Measurements from ENCODE around the gene GPX3. TPM values are rescaled to one million over a fixed set of nuclear protein-coding genes. Genes with fewer than 3 reads are reported as not detected.

Gene GPX3
- total and polyA plus RNA-seq, 2 of the 13 experiments (the other 11 are each of a cell fraction or from before 2014, with no cell fraction given), result 33.8 to 1,892 TPM

GRCh38 chr5:151005950-151006576 is 14.3 kb upstream of the GPX3 start (continued):
- TF ChIP-seq ELF4 (CRISPR knock-in tag; IDR thresholded peaks at IDR 0.05; ENCODE audit: borderline replicate concordance) (no peak), RARA (CRISPR knock-in tag; IDR thresholded peaks at IDR 0.05) (0 out of 2 replicates have a peak, but pooled peaks have one; percentile 12), NFYC (CRISPR knock-in tag; IDR thresholded peaks at IDR 0.05) (no peak), NFE2L2 (IDR thresholded peaks at IDR 0.05; ENCODE audit: low read length) (no peak), ZSCAN5A (CRISPR knock-in tag; IDR thresholded peaks at IDR 0.05; ENCODE audit: borderline replicate concordance) (no peak), JARID2 (CRISPR knock-in tag; IDR thresholded peaks at IDR 0.05; ENCODE audit: insufficient replicate concordance) (no peak), ZNF629 (CRISPR knock-in tag; conservative IDR thresholded peaks at IDR 0.05) (peak; percentile 24; the same call in 1 of the 2 replicates), SOX13 (IDR thresholded peaks at IDR 0.05) (no peak), SOX13 (CRISPR knock-in tag; conservative IDR thresholded peaks at IDR 0.05 in 1 of 2, IDR thresholded peaks at IDR 0.05 in 1 of 2) (peak in 1 of 2 experiments; percentile 33; a peak in 1 of 4 replicates), ZNF354B (CRISPR knock-in tag; IDR thresholded peaks at IDR 0.05) (no peak), ZNF597 (CRISPR knock-in tag; IDR thresholded peaks at IDR 0.05) (no peak), ZNF570 (CRISPR knock-in tag; IDR thresholded peaks at IDR 0.05; ENCODE audit: borderline replicate concordance) (no peak), ZNF563 (CRISPR knock-in tag; IDR thresholded peaks at IDR 0.05) (no peak), ZKSCAN5 (CRISPR knock-in tag; IDR thresholded peaks at IDR 0.05) (no peak), BCL6 (CRISPR knock-in tag; IDR thresholded peaks at IDR 0.05) (no peak), PRPF4 (IDR thresholded peaks at IDR 0.05; ENCODE audit: low read depth, low read length, poor library complexity, severe bottlenecking) (no peak), FIP1L1 (IDR thresholded peaks at IDR 0.05; ENCODE audit: borderline replicate concordance, insufficient read depth, low read depth, low read length) (no peak), ZNF34 (CRISPR knock-in tag; IDR thresholded peaks at IDR 0.05; ENCODE audit: borderline replicate concordance) (no peak)
- TF ChIP-seq, protein P1, sequence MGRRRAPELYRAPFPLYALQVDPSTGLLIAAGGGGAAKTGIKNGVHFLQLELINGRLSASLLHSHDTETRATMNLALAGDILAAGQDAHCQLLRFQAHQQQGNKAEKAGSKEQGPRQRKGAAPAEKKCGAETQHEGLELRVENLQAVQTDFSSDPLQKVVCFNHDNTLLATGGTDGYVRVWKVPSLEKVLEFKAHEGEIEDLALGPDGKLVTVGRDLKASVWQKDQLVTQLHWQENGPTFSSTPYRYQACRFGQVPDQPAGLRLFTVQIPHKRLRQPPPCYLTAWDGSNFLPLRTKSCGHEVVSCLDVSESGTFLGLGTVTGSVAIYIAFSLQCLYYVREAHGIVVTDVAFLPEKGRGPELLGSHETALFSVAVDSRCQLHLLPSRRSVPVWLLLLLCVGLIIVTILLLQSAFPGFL (CRISPR knock-in tag; IDR thresholded peaks at IDR 0.05), result no peak
- TF ChIP-seq, protein P2, sequence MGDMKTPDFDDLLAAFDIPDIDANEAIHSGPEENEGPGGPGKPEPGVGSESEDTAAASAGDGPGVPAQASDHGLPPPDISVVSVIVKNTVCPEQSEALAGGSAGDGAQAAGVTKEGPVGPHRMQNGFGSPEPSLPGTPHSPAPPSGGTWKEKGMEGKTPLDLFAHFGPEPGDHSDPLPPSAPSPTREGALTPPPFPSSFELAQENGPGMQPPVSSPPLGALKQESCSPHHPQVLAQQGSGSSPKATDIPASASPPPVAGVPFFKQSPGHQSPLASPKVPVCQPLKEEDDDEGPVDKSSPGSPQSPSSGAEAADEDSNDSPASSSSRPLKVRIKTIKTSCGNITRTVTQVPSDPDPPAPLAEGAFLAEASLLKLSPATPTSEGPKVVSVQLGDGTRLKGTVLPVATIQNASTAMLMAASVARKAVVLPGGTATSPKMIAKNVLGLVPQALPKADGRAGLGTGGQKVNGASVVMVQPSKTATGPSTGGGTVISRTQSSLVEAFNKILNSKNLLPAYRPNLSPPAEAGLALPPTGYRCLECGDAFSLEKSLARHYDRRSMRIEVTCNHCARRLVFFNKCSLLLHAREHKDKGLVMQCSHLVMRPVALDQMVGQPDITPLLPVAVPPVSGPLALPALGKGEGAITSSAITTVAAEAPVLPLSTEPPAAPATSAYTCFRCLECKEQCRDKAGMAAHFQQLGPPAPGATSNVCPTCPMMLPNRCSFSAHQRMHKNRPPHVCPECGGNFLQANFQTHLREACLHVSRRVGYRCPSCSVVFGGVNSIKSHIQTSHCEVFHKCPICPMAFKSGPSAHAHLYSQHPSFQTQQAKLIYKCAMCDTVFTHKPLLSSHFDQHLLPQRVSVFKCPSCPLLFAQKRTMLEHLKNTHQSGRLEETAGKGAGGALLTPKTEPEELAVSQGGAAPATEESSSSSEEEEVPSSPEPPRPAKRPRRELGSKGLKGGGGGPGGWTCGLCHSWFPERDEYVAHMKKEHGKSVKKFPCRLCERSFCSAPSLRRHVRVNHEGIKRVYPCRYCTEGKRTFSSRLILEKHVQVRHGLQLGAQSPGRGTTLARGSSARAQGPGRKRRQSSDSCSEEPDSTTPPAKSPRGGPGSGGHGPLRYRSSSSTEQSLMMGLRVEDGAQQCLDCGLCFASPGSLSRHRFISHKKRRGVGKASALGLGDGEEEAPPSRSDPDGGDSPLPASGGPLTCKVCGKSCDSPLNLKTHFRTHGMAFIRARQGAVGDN (CRISPR knock-in tag; IDR thresholded peaks at IDR 0.05), result peak; percentile 37; the same call in 1 of the 2 replicates
- TF ChIP-seq, protein P3, sequence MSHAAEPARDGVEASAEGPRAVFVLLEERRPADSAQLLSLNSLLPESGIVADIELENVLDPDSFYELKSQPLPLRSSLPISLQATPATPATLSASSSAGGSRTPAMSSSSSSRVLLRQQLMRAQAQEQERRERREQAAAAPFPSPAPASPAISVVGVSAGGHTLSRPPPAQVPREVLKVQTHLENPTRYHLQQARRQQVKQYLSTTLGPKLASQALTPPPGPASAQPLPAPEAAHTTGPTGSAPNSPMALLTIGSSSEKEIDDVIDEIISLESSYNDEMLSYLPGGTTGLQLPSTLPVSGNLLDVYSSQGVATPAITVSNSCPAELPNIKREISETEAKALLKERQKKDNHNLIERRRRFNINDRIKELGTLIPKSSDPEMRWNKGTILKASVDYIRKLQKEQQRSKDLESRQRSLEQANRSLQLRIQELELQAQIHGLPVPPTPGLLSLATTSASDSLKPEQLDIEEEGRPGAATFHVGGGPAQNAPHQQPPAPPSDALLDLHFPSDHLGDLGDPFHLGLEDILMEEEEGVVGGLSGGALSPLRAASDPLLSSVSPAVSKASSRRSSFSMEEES (CRISPR knock-in tag; IDR thresholded peaks at IDR 0.05), result peak; percentile 76
